DND-41 (cell line): Measurements from ENCODE around the gene SLC5A8.

ENCODE experiments used
- ATAC-seq: fragments of 200-7000 bp; cut with Tn5 transposase; 3 replicates; pipeline ENCODE4 v1.9.1; 2021; ENCODE audit warnings: low read depth; ENCODE audit not compliant: insufficient read depth
- DNase-seq: peaks from one replicate; pipeline ENCODE4 v3.0.0-alpha.2; 2020
- H2AFZ ChIP-seq: 2 replicates; pipeline ENCODE4 v1.6.0; 2012; ENCODE audit warnings: low read depth, low read length
- H3K27ac ChIP-seq: 2 replicates; pipeline ENCODE4 v1.5.1; 2012; ENCODE audit warnings: low read length, inconsistent platforms
- H3K27me3 ChIP-seq: fragments of 200-600 bp; sonication (generic); 2 replicates; pipeline ENCODE4 v1.6.0; 2012; ENCODE audit warnings: low read length, mild to moderate bottlenecking, inconsistent platforms; ENCODE audit not compliant: insufficient read depth, poor library complexity
- H3K36me3 ChIP-seq: 2 replicates; pipeline ENCODE4 v1.5.1; 2012; ENCODE audit warnings: low read length, inconsistent platforms; ENCODE audit not compliant: insufficient read depth
- H3K4me1 ChIP-seq: 2 replicates; pipeline ENCODE4 v1.5.1; 2012; ENCODE audit warnings: mild to moderate bottlenecking, low read length; ENCODE audit not compliant: insufficient read depth
- H3K4me2 ChIP-seq: 2 replicates; pipeline ENCODE4 v1.6.0; 2012; ENCODE audit warnings: mild to moderate bottlenecking, moderate library complexity, low read length, inconsistent platforms; ENCODE audit not compliant: insufficient read depth
- H3K4me3 ChIP-seq, 2 experiments: fragments of 200-600 bp in 1 of 2; shearing (Covaris generic) in 1 of 2; 2 replicates each; pipeline ENCODE4 v1.5.1; 2012 to 2016; ENCODE audit warnings: inconsistent platforms in 2 of 2, low read length in 2 of 2, mild to moderate bottlenecking in 2 of 2, low read depth in 1 of 2, moderate library complexity in 1 of 2
- H3K79me2 ChIP-seq: 2 replicates; pipeline ENCODE4 v1.6.0; 2012; ENCODE audit warnings: low read length, inconsistent platforms; ENCODE audit not compliant: insufficient read depth
- H3K9ac ChIP-seq: 2 replicates; pipeline ENCODE4 v1.6.0; 2012; ENCODE audit warnings: low read depth, mild to moderate bottlenecking, inconsistent platforms, low read length, moderate library complexity
- H3K9me3 ChIP-seq: 2 replicates; pipeline ENCODE4 v1.5.1; 2012; ENCODE audit warnings: low read length, moderate library complexity, mild to moderate bottlenecking, inconsistent platforms; ENCODE audit not compliant: insufficient read depth, severe bottlenecking
- H4K20me1 ChIP-seq: 2 replicates; pipeline ENCODE4 v1.6.0; 2012; ENCODE audit warnings: low read length; ENCODE audit not compliant: insufficient read depth
- EZH2 ChIP-seq: IDR thresholded peaks from 3 replicates; pipeline ENCODE4 v1.6.1; 2012; ENCODE audit warnings: borderline replicate concordance, low read depth, mild to moderate bottlenecking, moderate library complexity, low read length, inconsistent platforms; ENCODE audit not compliant: severe bottlenecking
- TF ChIP-seq, protein P1 (sequence below): IDR thresholded peaks from 2 replicates; pipeline ENCODE4 v1.5.1; 2012; ENCODE audit warnings: borderline replicate concordance, low read length, moderate library complexity, mild to moderate bottlenecking; ENCODE audit not compliant: poor library complexity, severe bottlenecking; ENCODE audit errors: extremely low read depth

Gene SLC5A8

GRCh38 chr12:101200824-101201223 lies 9.2 kb downstream of the SLC5A8 start:
- H4K20me1 ChIP-seq = no peaks in the 10 kb centered on the region
- H2AFZ ChIP-seq = no peak overlapping the region
- no peak overlapping the region for H3K27ac ChIP-seq
- no peaks in the 10 kb centered on the region for H3K4me1 ChIP-seq
- H3K4me3 ChIP-seq = no peak overlapping the region
- no peaks in the 10 kb centered on the region for H3K36me3 ChIP-seq
- no peak overlapping the region for H3K9ac ChIP-seq
- H3K27me3 ChIP-seq = no peaks in the 10 kb centered on the region
- ATAC-seq = no peak
- no peak for DNase-seq
- H3K9me3 ChIP-seq = no peaks in the 10 kb centered on the region
- no peaks in the 10 kb centered on the region for H3K79me2 ChIP-seq
- H3K4me2 ChIP-seq = no peak overlapping the region
- TF ChIP-seq, protein P1, sequence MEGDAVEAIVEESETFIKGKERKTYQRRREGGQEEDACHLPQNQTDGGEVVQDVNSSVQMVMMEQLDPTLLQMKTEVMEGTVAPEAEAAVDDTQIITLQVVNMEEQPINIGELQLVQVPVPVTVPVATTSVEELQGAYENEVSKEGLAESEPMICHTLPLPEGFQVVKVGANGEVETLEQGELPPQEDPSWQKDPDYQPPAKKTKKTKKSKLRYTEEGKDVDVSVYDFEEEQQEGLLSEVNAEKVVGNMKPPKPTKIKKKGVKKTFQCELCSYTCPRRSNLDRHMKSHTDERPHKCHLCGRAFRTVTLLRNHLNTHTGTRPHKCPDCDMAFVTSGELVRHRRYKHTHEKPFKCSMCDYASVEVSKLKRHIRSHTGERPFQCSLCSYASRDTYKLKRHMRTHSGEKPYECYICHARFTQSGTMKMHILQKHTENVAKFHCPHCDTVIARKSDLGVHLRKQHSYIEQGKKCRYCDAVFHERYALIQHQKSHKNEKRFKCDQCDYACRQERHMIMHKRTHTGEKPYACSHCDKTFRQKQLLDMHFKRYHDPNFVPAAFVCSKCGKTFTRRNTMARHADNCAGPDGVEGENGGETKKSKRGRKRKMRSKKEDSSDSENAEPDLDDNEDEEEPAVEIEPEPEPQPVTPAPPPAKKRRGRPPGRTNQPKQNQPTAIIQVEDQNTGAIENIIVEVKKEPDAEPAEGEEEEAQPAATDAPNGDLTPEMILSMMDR = no peak
- TF ChIP-seq EZH2 = no peak

GRCh38 chr12:101200145-101200544 lies 9.9 kb downstream of the SLC5A8 start:
- TF ChIP-seq, protein P1 = no peak
- TF ChIP-seq EZH2 = no peak
- Histone ChIP-seq H4K20me1 (no peaks in the 10 kb centered on the region), H3K4me3 (no peak overlapping the region), H3K4me1 (no peaks in the 10 kb centered on the region), H3K9ac (no peak overlapping the region), H3K9me3 (no peaks in the 10 kb centered on the region), H3K36me3 (no peaks in the 10 kb centered on the region), H3K4me2 (no peak overlapping the region), H2AFZ (no peak overlapping the region), H3K79me2 (no peaks in the 10 kb centered on the region), H3K27me3 (no peaks in the 10 kb centered on the region), H3K27ac (no peak overlapping the region)
- DNase-seq = no peak
- ATAC-seq = no peak

DNA sequence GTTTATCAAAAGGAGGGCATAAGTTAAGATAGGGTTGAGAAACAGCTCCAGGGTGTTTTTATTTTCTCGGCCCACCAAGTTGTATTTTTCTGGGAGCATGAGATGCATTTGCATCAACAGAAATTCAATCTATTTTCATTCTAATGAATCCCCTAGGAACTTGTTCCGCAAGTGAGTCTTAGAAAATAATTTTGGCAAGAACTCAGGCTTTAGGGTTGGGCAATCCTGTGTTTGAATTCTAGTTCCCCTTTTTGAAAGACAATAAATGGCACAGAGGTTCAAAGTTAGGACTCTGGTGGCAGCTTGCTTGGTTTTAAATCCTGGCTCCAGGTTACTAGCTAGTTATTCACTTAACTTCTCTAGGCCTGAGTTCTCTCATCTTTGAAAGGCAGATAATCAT lies 23.7 kb downstream of the SLC5A8 start:
- ATAC-seq (no peak), DNase-seq (no peak)
- Histone ChIP-seq H3K27me3 (no peaks in the 10 kb centered on the region), H3K79me2 (no peaks in the 10 kb centered on the region), H4K20me1 (no peaks in the 10 kb centered on the region), H3K4me3 (no peak overlapping the region), H3K36me3 (no peaks in the 10 kb centered on the region), H3K4me1 (no peaks in the 10 kb centered on the region), H3K9me3 (no peaks in the 10 kb centered on the region), H3K27ac (no peak overlapping the region), H2AFZ (no peak overlapping the region), H3K4me2 (no peak overlapping the region), H3K9ac (no peak overlapping the region)
- no peak for TF ChIP-seq EZH2
- TF ChIP-seq, protein P1 = no peak

DNA sequence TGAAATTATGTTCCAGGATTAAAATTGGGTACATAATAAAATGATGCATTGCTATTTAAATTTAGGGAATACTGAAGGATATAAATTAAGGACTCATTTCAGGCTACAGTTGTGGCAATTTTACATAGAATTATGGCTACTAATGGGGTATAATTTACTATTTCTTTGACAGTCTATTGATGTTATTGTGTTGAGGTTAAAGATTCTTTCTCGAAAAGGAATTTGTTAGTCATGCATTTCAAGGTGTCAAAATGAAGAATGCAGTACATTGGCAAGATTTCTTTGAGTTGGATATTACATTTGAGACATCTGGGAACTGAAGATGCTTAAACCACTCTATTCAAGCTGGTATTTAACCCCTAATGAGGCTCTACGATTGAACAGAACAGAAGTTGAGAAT lies 28.3 kb downstream of the SLC5A8 start:
- H3K4me2 ChIP-seq = no peak overlapping the region
- no peak overlapping the region for H3K27ac ChIP-seq
- no peaks in the 10 kb centered on the region for H3K27me3 ChIP-seq
- H3K9ac ChIP-seq = no peak overlapping the region
- H3K36me3 ChIP-seq = no peaks in the 10 kb centered on the region
- no peaks in the 10 kb centered on the region for H3K79me2 ChIP-seq
- H4K20me1 ChIP-seq = no peaks in the 10 kb centered on the region
- ATAC-seq (no peak), DNase-seq (no peak)
- H2AFZ ChIP-seq = no peak overlapping the region
- H3K4me1 ChIP-seq = no peaks in the 10 kb centered on the region
- no peak for TF ChIP-seq EZH2
- no peaks in the 10 kb centered on the region for H3K9me3 ChIP-seq
- H3K4me3 ChIP-seq = no peak overlapping the region
